Measurements from ENCODE around the gene TSPAN33. TPM values are rescaled to one million over a fixed set of nuclear protein-coding genes. Genes with fewer than 3 reads are reported as not detected.
A peak's percentile ranks its signal among the peaks of the same experiment; 100 is the strongest.

TSPAN33 gene
- total and polyA plus RNA-seq, 9 of the 15 experiments (the other 6 are each of a cell fraction or from before 2014, with no cell fraction given): 0.03 to 1.5 (median 0.23) TPM; not detected in 2

DNA sequence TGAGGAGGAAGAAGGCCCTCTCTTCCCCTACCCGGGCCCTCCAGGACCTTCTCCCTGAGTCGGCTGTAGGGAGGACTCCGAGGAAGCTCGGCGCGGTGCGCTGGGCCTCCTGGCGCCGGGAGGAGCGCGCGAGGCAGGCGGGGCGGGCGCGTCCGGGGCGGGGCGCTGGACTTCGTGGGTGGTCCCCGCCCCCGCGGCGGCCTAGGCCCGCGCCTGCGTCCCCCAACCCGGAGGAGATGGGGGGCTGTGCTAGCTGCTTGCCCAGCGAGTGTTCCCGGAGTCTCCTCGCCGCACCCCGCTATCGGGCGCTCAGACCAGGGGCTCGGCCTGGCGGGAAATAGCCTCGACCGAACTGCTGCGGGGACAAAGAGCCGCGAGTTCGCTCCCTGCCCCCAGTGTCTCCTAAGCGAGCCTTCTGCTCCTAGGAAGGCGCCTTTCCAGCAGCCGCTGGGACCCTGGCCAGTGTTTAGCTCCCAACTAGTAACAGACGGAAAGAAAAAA is 24.7 kb downstream of the TSPAN33 start (continued):
- TF ChIP-seq, protein P1, sequence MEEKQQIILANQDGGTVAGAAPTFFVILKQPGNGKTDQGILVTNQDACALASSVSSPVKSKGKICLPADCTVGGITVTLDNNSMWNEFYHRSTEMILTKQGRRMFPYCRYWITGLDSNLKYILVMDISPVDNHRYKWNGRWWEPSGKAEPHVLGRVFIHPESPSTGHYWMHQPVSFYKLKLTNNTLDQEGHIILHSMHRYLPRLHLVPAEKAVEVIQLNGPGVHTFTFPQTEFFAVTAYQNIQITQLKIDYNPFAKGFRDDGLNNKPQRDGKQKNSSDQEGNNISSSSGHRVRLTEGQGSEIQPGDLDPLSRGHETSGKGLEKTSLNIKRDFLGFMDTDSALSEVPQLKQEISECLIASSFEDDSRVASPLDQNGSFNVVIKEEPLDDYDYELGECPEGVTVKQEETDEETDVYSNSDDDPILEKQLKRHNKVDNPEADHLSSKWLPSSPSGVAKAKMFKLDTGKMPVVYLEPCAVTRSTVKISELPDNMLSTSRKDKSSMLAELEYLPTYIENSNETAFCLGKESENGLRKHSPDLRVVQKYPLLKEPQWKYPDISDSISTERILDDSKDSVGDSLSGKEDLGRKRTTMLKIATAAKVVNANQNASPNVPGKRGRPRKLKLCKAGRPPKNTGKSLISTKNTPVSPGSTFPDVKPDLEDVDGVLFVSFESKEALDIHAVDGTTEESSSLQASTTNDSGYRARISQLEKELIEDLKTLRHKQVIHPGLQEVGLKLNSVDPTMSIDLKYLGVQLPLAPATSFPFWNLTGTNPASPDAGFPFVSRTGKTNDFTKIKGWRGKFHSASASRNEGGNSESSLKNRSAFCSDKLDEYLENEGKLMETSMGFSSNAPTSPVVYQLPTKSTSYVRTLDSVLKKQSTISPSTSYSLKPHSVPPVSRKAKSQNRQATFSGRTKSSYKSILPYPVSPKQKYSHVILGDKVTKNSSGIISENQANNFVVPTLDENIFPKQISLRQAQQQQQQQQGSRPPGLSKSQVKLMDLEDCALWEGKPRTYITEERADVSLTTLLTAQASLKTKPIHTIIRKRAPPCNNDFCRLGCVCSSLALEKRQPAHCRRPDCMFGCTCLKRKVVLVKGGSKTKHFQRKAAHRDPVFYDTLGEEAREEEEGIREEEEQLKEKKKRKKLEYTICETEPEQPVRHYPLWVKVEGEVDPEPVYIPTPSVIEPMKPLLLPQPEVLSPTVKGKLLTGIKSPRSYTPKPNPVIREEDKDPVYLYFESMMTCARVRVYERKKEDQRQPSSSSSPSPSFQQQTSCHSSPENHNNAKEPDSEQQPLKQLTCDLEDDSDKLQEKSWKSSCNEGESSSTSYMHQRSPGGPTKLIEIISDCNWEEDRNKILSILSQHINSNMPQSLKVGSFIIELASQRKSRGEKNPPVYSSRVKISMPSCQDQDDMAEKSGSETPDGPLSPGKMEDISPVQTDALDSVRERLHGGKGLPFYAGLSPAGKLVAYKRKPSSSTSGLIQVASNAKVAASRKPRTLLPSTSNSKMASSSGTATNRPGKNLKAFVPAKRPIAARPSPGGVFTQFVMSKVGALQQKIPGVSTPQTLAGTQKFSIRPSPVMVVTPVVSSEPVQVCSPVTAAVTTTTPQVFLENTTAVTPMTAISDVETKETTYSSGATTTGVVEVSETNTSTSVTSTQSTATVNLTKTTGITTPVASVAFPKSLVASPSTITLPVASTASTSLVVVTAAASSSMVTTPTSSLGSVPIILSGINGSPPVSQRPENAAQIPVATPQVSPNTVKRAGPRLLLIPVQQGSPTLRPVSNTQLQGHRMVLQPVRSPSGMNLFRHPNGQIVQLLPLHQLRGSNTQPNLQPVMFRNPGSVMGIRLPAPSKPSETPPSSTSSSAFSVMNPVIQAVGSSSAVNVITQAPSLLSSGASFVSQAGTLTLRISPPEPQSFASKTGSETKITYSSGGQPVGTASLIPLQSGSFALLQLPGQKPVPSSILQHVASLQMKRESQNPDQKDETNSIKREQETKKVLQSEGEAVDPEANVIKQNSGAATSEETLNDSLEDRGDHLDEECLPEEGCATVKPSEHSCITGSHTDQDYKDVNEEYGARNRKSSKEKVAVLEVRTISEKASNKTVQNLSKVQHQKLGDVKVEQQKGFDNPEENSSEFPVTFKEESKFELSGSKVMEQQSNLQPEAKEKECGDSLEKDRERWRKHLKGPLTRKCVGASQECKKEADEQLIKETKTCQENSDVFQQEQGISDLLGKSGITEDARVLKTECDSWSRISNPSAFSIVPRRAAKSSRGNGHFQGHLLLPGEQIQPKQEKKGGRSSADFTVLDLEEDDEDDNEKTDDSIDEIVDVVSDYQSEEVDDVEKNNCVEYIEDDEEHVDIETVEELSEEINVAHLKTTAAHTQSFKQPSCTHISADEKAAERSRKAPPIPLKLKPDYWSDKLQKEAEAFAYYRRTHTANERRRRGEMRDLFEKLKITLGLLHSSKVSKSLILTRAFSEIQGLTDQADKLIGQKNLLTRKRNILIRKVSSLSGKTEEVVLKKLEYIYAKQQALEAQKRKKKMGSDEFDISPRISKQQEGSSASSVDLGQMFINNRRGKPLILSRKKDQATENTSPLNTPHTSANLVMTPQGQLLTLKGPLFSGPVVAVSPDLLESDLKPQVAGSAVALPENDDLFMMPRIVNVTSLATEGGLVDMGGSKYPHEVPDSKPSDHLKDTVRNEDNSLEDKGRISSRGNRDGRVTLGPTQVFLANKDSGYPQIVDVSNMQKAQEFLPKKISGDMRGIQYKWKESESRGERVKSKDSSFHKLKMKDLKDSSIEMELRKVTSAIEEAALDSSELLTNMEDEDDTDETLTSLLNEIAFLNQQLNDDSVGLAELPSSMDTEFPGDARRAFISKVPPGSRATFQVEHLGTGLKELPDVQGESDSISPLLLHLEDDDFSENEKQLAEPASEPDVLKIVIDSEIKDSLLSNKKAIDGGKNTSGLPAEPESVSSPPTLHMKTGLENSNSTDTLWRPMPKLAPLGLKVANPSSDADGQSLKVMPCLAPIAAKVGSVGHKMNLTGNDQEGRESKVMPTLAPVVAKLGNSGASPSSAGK (IDR thresholded peaks at IDR 0.05): peak; percentile 69
- TF ChIP-seq RFX1 (IDR thresholded peaks at IDR 0.05): no peak
- TF ChIP-seq L3MBTL2 (IDR thresholded peaks at IDR 0.05): peak; percentile 90
- no peak for TF ChIP-seq ZNF124 (CRISPR knock-in tag; IDR thresholded peaks at IDR 0.05)
- TF ChIP-seq ZFX (CRISPR knock-in tag; IDR thresholded peaks at IDR 0.05): peak; percentile 66
- TF ChIP-seq ZBTB7A (IDR thresholded peaks at IDR 0.05; ENCODE audit: borderline replicate concordance, control insufficient read depth, low read depth, low read length): peak; percentile 79; the same call in 1 of the 2 replicates
- TF ChIP-seq TAF1 (IDR thresholded peaks at IDR 0.05; ENCODE audit: control insufficient read depth, extremely low read depth, insufficient read depth, low read length, severe bottlenecking): peak; percentile 17
- TF ChIP-seq, protein P2, sequence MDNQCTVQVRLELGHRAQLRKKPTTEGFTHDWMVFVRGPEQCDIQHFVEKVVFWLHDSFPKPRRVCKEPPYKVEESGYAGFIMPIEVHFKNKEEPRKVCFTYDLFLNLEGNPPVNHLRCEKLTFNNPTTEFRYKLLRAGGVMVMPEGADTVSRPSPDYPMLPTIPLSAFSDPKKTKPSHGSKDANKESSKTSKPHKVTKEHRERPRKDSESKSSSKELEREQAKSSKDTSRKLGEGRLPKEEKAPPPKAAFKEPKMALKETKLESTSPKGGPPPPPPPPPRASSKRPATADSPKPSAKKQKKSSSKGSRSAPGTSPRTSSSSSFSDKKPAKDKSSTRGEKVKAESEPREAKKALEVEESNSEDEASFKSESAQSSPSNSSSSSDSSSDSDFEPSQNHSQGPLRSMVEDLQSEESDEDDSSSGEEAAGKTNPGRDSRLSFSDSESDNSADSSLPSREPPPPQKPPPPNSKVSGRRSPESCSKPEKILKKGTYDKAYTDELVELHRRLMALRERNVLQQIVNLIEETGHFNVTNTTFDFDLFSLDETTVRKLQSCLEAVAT (IDR thresholded peaks at IDR 0.05): no peak
- no peak for TF ChIP-seq DIDO1 (tag; IDR thresholded peaks at IDR 0.05; ENCODE audit: low read depth)
- TF ChIP-seq SMAD4 (CRISPR knock-in tag; conservative IDR thresholded peaks at IDR 0.05): peak; percentile 70
- TF ChIP-seq KLF1 (tag; IDR thresholded peaks at IDR 0.05): peak; percentile 54; the same call in 1 of the 2 replicates
- no peak for TF ChIP-seq ZNF3 (CRISPR knock-in tag; IDR thresholded peaks at IDR 0.05)
- TF ChIP-seq ATF6 (CRISPR knock-in tag; IDR thresholded peaks at IDR 0.05): no peak

Data from K562 (cell line).